GM12875 (cell line): Measurements from ENCODE around the gene TTLL13.

Experiments
- H3K4me3 ChIP-seq: one replicate; pipeline ENCODE4 v1.5.1; 2011; ENCODE audit warnings: low read depth, low read length, control low read depth
- TF ChIP-seq, protein P1 (sequence below): IDR thresholded peaks from 2 replicates; pipeline ENCODE4 v1.5.1; 2011; ENCODE audit warnings: low read depth, mild to moderate bottlenecking, control low read depth, inconsistent platforms, low read length, moderate library complexity, borderline replicate concordance; ENCODE audit not compliant: insufficient read depth

Gene TTLL13

DNA sequence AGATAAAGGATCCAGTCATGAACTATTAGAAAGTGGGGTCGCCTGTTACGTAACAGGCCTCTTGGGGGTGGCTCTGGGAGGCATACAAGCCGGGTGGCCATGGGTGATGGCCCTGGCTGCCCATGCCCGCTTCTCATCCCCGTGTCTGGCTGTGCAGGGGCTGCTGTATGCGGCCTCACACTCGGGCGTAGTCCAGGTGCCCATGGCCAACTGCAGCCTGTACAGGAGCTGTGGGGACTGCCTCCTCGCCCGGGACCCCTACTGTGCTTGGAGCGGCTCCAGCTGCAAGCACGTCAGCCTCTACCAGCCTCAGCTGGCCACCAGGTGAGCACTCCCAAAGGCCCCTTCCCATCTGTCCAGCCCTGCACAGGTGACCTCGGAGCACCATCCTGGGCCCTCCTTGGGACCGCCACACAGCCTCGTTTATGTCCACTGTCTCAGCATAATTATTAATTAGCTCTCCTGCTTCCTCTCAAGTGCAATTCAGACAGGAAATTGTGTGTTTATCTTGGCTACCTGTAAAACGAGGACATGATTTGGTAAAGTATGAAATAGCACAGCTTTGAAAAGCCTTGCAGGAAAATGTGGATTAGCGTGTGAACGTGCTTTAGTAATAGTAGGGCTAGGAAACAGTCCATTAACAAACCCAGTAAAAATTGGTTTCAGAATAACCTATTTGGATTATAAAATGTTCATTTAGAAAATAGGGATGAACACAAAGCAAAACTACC lies 23.7 kb upstream of the TTLL13 start:
- H3K4me3 ChIP-seq = no peak overlapping the region
- TF ChIP-seq, protein P1, sequence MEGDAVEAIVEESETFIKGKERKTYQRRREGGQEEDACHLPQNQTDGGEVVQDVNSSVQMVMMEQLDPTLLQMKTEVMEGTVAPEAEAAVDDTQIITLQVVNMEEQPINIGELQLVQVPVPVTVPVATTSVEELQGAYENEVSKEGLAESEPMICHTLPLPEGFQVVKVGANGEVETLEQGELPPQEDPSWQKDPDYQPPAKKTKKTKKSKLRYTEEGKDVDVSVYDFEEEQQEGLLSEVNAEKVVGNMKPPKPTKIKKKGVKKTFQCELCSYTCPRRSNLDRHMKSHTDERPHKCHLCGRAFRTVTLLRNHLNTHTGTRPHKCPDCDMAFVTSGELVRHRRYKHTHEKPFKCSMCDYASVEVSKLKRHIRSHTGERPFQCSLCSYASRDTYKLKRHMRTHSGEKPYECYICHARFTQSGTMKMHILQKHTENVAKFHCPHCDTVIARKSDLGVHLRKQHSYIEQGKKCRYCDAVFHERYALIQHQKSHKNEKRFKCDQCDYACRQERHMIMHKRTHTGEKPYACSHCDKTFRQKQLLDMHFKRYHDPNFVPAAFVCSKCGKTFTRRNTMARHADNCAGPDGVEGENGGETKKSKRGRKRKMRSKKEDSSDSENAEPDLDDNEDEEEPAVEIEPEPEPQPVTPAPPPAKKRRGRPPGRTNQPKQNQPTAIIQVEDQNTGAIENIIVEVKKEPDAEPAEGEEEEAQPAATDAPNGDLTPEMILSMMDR = no peak

DNA sequence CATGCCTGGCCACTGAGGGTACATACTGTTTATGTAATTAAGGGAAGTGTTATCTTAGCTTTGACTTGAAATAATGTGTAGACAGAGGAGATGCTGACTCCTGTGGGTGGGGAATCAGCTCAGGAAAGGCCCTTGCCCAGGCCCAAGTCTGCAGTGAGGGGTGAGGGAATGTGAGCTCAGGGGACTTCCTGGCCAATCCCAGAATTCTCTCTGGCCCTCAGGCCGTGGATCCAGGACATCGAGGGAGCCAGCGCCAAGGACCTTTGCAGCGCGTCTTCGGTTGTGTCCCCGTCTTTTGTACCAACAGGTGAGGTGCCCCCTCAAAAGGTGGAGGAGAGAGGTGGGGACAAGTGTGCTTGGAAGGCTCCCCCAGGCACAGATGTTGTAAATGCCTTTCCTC lies 22.0 kb upstream of the TTLL13 start:
- TF ChIP-seq, protein P1 = no peak
- H3K4me3 ChIP-seq = no peak overlapping the region

DNA sequence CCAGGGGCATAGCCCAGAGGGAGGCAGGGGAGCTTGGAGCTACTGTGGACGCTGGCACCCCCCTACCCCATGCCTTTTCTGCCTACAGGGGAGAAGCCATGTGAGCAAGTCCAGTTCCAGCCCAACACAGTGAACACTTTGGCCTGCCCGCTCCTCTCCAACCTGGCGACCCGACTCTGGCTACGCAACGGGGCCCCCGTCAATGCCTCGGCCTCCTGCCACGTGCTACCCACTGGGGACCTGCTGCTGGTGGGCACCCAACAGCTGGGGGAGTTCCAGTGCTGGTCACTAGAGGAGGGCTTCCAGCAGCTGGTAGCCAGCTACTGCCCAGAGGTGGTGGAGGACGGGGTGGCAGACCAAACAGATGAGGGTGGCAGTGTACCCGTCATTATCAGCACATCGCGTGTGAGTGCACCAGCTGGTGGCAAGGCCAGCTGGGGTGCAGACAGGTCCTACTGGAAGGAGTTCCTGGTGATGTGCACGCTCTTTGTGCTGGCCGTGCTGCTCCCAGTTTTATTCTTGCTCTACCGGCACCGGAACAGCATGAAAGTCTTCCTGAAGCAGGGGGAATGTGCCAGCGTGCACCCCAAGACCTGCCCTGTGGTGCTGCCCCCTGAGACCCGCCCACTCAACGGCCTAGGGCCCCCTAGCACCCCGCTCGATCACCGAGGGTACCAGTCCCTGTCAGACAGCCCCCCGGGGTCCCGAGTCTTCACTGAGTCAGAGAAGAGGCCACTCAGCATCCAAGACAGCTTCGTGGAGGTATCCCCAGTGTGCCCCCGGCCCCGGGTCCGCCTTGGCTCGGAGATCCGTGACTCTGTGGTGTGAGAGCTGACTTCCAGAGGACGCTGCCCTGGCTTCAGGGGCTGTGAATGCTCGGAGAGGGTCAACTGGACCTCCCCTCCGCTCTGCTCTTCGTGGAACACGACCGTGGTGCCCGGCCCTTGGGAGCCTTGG lies 21.3 kb upstream of the TTLL13 start:
- TF ChIP-seq, protein P1 = no peak
- H3K4me3 ChIP-seq = no peak overlapping the region

DNA sequence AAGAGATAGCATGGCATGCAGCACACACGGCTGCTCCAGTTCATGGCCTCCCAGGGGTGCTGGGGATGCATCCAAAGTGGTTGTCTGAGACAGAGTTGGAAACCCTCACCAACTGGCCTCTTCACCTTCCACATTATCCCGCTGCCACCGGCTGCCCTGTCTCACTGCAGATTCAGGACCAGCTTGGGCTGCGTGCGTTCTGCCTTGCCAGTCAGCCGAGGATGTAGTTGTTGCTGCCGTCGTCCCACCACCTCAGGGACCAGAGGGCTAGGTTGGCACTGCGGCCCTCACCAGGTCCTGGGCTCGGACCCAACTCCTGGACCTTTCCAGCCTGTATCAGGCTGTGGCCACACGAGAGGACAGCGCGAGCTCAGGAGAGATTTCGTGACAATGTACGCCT lies 20.4 kb upstream of the TTLL13 start:
- H3K4me3 ChIP-seq = no peak overlapping the region
- TF ChIP-seq, protein P1 = no peak

DNA sequence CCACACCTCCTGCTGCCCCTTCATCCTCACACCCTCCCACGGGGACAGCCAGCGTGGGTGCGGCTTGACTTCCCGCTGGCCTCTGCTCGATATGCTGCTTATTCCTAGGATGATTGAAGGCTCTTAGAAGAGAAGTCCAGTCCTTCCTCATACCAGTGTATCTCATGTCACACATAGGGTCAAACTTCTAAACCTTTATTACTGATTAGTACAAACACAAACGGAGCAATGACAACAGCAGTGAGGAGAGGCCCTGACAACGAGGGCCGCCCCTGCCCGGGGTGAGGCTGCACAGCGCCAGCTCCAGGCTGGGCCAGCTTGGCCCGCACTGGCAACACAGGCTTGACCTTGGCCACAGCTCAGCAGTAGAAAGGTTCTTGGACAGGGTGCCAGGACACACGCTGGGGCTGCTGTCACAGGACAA lies 19.3 kb upstream of the TTLL13 start:
- no peak overlapping the region for H3K4me3 ChIP-seq
- TF ChIP-seq, protein P1 = no peak

DNA sequence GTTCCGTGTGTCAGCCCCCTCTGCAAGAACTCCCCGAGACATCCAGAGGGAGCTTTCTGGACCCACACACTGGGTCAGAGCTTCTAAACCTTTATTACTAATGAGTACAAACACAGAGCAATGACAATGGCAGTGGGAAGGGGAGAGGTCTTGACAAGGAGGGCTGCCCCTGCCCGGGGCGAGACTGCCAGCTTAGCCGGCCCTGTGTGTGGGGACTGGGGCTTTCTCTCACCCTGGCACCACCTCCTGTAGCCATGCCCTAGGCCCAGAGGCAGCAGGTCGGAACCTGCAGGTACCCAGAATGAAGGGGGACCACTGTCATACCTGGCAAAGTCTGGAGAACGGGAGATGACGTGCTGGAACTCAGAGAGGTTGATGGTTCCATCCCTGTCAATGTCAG lies 18.7 kb upstream of the TTLL13 start:
- no peak overlapping the region for H3K4me3 ChIP-seq
- TF ChIP-seq, protein P1 = no peak
